Upper lobe of left lung (tissue), 4 donors: ENCODE data around the gene PTPRO.

Experiments
- EP300 ChIP-seq, 4 donors: sonication (generic); formaldehyde crosslinking; IDR thresholded peaks; one replicate each; pipeline ENCODE4 v1.5.1; 2017; ENCODE audit warnings: antibody characterized with exemption in 4 of 4, control low read depth in 2 of 4
- POLR2A ChIP-seq, 4 donors: fragments of 450-650 bp; IDR thresholded peaks; one replicate each; pipeline ENCODE4 v1.5.1; 2016 to 2017; ENCODE audit warnings: antibody characterized with exemption in 4 of 4, mild to moderate bottlenecking in 2 of 4
- POLR2AphosphoS5 ChIP-seq, 2 donors: sonication (generic); formaldehyde crosslinking; IDR thresholded peaks; one replicate each; pipeline ENCODE4 v1.5.1; 2017; ENCODE audit warnings: antibody characterized with exemption in 2 of 2
- TF ChIP-seq, protein P1 (sequence below), 6 experiments: fragments of 450-650 bp in 4 of 6; fragments of 200-600 bp in 2 of 6; sonication (generic) in 2 of 6; IDR thresholded peaks; one replicate each; pipeline ENCODE4 v1.5.1; 2016 to 2019; ENCODE audit warnings: antibody characterized with exemption in 6 of 6

DNA sequence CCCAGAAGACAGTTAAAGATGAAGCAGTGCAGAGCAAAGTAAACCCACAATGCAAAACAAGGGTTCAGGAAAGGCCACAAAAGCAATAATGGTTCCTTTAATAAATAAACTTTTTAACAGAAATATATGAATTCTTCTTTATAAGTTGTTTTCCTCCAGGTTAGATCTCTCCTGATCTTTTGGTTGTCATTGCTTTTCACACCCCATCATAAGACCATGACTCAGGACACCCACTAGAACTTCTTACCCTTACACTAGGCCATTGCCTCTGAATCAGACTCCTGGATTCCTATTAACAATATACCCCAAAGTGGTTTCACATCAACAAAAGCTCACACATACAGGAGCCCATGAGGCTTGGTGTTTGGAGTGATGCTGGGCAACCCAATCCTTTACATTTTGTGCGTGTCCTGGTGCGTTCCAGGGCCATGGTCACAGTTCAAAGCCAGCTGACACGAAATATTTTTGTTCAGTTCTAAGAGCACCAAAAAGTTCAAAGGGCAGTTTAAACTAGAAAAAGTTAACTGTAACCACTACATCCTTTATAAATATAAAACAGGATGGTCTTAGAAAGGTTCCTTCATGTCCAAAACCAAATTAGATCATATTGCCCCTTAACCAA lies 279.9 kb downstream of the PTPRO start:
- TF ChIP-seq, protein P1, sequence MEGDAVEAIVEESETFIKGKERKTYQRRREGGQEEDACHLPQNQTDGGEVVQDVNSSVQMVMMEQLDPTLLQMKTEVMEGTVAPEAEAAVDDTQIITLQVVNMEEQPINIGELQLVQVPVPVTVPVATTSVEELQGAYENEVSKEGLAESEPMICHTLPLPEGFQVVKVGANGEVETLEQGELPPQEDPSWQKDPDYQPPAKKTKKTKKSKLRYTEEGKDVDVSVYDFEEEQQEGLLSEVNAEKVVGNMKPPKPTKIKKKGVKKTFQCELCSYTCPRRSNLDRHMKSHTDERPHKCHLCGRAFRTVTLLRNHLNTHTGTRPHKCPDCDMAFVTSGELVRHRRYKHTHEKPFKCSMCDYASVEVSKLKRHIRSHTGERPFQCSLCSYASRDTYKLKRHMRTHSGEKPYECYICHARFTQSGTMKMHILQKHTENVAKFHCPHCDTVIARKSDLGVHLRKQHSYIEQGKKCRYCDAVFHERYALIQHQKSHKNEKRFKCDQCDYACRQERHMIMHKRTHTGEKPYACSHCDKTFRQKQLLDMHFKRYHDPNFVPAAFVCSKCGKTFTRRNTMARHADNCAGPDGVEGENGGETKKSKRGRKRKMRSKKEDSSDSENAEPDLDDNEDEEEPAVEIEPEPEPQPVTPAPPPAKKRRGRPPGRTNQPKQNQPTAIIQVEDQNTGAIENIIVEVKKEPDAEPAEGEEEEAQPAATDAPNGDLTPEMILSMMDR (IDR thresholded peaks at IDR 0.05), result no peak
- no peak for TF ChIP-seq POLR2A (IDR thresholded peaks at IDR 0.05)
- TF ChIP-seq EP300 (IDR thresholded peaks at IDR 0.05), result no peak
- no peak for TF ChIP-seq POLR2AphosphoS5 (IDR thresholded peaks at IDR 0.05)
